Endodermal cell (in vitro differentiated cells): ENCODE data around the gene SBNO1. TPM values are rescaled to one million over a fixed set of nuclear protein-coding genes. Genes with fewer than 3 reads are reported as not detected.

Experiments used
- DNase-seq: peaks from one replicate; pipeline ENCODE4 v3.0.0-alpha.2; 2017
- H3K27ac ChIP-seq: 2 replicates; pipeline ENCODE4 v1.5.1; 2013; ENCODE audit warnings: mild to moderate bottlenecking, low read depth, low read length, moderate library complexity
- H3K27me3 ChIP-seq: 2 replicates; pipeline ENCODE4 v1.6.1; 2013; ENCODE audit warnings: mild to moderate bottlenecking, low read length, moderate library complexity; ENCODE audit not compliant: insufficient read depth, control insufficient read depth, poor library complexity, severe bottlenecking
- H3K36me3 ChIP-seq: 2 replicates; pipeline ENCODE4 v1.7.0; 2013; ENCODE audit warnings: mild to moderate bottlenecking, low read length, moderate library complexity; ENCODE audit not compliant: control insufficient read depth, insufficient read depth
- H3K4me1 ChIP-seq: one replicate; pipeline ENCODE4 v1.7.0; 2013; ENCODE audit warnings: low read length; ENCODE audit not compliant: control insufficient read depth, insufficient read depth
- H3K4me3 ChIP-seq: 2 replicates; pipeline ENCODE4 v1.5.1; 2013; ENCODE audit warnings: mild to moderate bottlenecking, low read length, moderate library complexity
- H3K9ac ChIP-seq: 2 replicates; pipeline ENCODE4 v1.6.1; 2013; ENCODE audit warnings: mild to moderate bottlenecking, low read length, moderate library complexity; ENCODE audit not compliant: poor library complexity, severe bottlenecking; ENCODE audit errors: extremely low read depth
- H3K9me3 ChIP-seq: 2 replicates; pipeline ENCODE4 v1.6.1; 2013; ENCODE audit warnings: mild to moderate bottlenecking, low read length, moderate library complexity; ENCODE audit not compliant: control insufficient read depth
- H3K27ac Mint-ChIP-seq: 2 replicates; pipeline ENCODE4 v1.8.0; 2020; ENCODE audit warnings: mixed read lengths
- H3K27me3 Mint-ChIP-seq: 2 replicates; pipeline ENCODE4 v1.8.0; 2021; ENCODE audit warnings: mild to moderate bottlenecking, mixed read lengths; ENCODE audit not compliant: insufficient read depth
- H3K36me3 Mint-ChIP-seq: 2 replicates; pipeline ENCODE4 v1.8.0; 2020; ENCODE audit warnings: low read depth, mixed read lengths
- H3K4me1 Mint-ChIP-seq: 2 replicates; pipeline ENCODE4 v1.8.0; 2020; ENCODE audit warnings: mixed read lengths
- H3K4me3 Mint-ChIP-seq: 2 replicates; pipeline ENCODE4 v1.8.0; 2020; ENCODE audit warnings: mild to moderate bottlenecking, moderate library complexity, mixed read lengths
- H3K9me3 Mint-ChIP-seq: 2 replicates; pipeline ENCODE4 v1.8.0; 2020; ENCODE audit warnings: mild to moderate bottlenecking, mixed read lengths
- CTCF ChIP-seq: fragments of 200-600 bp; sonication (generic); conservative IDR thresholded peaks from 2 replicates; pipeline ENCODE4 v1.5.0; 2021; ENCODE audit warnings: antibody characterized with exemption, mild to moderate bottlenecking
- WGBS, 2 experiments: methylation state at CpG; one replicate each; pipeline versions ENCODE4 v1.1.5 to v1.1.7; 2013; ENCODE audit warnings: missing lambda C conversion rate in 2 of 2, mixed read lengths in 1 of 2; ENCODE audit not compliant: insufficient coverage in 1 of 2, insufficient read length in 1 of 2; 5-methylcytosine and 5-hydroxymethylcytosine counted together
- total RNA-seq, 2 donors: library from RNA; stranded (reverse); fragmentation: NEBNext Ultra II Directional in 1 of 2; extraction: Animal tissue kit (Norgen Biotek cat#: 25700) in 1 of 2; gene quantifications; 2 replicates in 1 of 2; 3 replicates in 1 of 2; pipeline ENCODE4 v1.2.1, GENCODE V29; 2021

Gene SBNO1
- total RNA-seq, 2 donors from 2014 or later: 44.5 to 44.7 TPM

DNA sequence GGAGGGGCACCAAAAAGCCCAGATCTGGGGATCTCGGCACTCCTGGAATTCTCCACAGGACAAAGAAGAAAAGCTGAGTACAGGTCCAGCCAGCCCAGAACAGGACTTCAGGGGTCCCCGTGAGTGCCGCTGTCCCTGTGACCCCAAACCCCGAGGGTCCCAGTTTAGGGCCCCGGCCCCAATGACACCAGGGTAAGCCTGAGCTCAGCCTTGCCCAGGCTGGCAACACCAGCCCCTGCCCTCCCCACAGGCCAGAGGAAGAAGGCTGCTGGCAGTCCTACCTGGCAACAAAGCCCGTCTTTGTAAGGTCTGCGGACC lies 94.8 kb downstream of the SBNO1 start:
- Mint-ChIP-seq H3K36me3 (peaks cover 19% of the 10 kb centered on the region), H3K9me3 (no peaks in the 10 kb centered on the region), H3K27ac (peak overlapping the region; percentile 97), H3K4me3 (peak overlapping the region; percentile 93), H3K27me3 (no peaks in the 10 kb centered on the region), H3K4me1 (peaks cover 10% of the 10 kb centered on the region)
- peak overlapping the region; percentile 99 for H3K27ac ChIP-seq
- peak overlapping the region; percentile 94 for H3K4me3 ChIP-seq
- no peak for TF ChIP-seq CTCF
- H3K9me3 ChIP-seq: no peaks in the 10 kb centered on the region
- H3K9ac ChIP-seq: peak overlapping the region; percentile 87
- peaks cover 4% of the 10 kb centered on the region for H3K4me1 ChIP-seq
- H3K27me3 ChIP-seq: no peaks in the 10 kb centered on the region
- H3K36me3 ChIP-seq: peaks cover 14% of the 10 kb centered on the region
- no peak for DNase-seq
- WGBS, 2 experiments: 0 to 5% methylated on average over 5 to 7 of the region's 7 CpGs

DNA sequence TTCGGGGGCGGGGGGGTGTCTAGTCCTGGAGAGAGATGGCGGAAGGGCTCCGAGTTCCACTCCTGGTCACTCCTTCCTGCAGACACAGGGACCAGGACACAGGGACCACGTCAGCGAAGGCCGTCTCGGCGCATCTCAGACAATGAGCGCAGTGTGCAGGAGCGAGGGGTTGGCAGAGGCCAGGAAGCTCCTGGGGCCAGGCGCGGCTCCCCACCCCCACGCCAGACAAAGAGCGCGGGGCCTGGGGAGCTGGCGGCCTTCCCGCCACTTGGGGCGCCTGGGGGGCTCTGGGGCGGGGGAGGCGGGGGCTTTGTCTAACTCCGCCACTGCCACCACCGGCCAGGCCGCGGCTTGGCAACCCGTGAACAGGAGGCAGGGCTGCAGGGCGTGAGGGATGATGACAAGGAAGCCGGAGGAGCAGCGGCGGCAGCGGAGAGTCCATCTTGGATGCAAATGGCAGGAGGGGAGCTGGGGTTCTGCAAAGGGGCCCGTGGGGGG lies 95.2 kb downstream of the SBNO1 start:
- H3K36me3 ChIP-seq: peaks cover 15% of the 10 kb centered on the region
- peak overlapping the region; percentile 94 for H3K4me3 ChIP-seq
- peak overlapping the region; percentile 97 for H3K27ac Mint-ChIP-seq
- H3K9me3 Mint-ChIP-seq: no peaks in the 10 kb centered on the region
- 22 to 24% methylated on average over 18 to 32 of the region's 32 CpGs for WGBS, 2 experiments
- peak; percentile 92 for DNase-seq
- H3K27me3 ChIP-seq: no peaks in the 10 kb centered on the region
- H3K4me1 Mint-ChIP-seq: peaks cover 10% of the 10 kb centered on the region
- peak overlapping the region; percentile 93 for H3K4me3 Mint-ChIP-seq
- H3K27me3 Mint-ChIP-seq: no peaks in the 10 kb centered on the region
- peaks cover 23% of the 10 kb centered on the region for H3K36me3 Mint-ChIP-seq
- peak; percentile 44 for TF ChIP-seq CTCF
- no peaks in the 10 kb centered on the region for H3K9me3 ChIP-seq
- peak overlapping the region; percentile 87 for H3K9ac ChIP-seq
- H3K27ac ChIP-seq: peak overlapping the region; percentile 99
- H3K4me1 ChIP-seq: peaks cover 4% of the 10 kb centered on the region

DNA sequence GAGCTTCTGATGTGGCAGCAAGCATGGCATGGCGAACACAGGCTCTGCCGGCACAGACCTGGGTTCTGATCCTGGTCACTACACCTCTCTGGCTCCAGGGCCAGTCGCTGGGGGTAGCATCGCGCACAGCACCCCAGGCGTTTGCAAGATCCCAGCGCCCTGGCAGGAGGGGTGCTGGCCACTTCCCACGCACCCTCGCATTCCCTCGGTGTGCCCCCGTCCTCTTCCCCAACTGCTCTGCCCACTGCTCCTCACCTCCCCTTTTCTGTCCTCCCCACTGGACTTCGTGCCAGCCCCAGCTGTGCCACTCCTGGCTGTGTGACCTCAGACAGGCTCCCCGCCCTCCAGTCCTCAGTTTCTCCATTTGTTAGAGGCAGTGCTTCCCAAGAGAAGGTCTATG lies 95.8 kb downstream of the SBNO1 start:
- no peaks in the 10 kb centered on the region for H3K27me3 ChIP-seq
- Mint-ChIP-seq H3K27me3 (no peaks in the 10 kb centered on the region), H3K4me1 (peaks cover 11% of the 10 kb centered on the region), H3K4me3 (peak overlapping the region; percentile 93), H3K36me3 (peaks cover 24% of the 10 kb centered on the region), H3K9me3 (no peaks in the 10 kb centered on the region), H3K27ac (peak overlapping the region; percentile 72)
- peak overlapping the region; percentile 66 for H3K4me3 ChIP-seq
- peaks cover 4% of the 10 kb centered on the region for H3K4me1 ChIP-seq
- WGBS, 2 experiments: 90 to 93% methylated on average over 11 to 13 of the region's 13 CpGs
- H3K36me3 ChIP-seq: peaks cover 16% of the 10 kb centered on the region
- peak; percentile 58 for DNase-seq
- peak overlapping the region; percentile 99 for H3K27ac ChIP-seq
- H3K9me3 ChIP-seq: no peaks in the 10 kb centered on the region
- H3K9ac ChIP-seq: no peak overlapping the region
- no peak for TF ChIP-seq CTCF
